H1 (cell line): ENCODE data around the gene FHIT. TPM values are rescaled to one million over a fixed set of nuclear protein-coding genes. Genes with fewer than 3 reads are reported as not detected.
A peak's percentile ranks its signal among the peaks of the same experiment; 100 is the strongest.

ENCODE experiments used
- CTCF ChIA-PET: fragments of 300-600 bp; sonication (Branson Sonifier 250); formaldehyde crosslinking; loops from one replicate; lab custom pipeline; 2021; ENCODE audit not compliant: partially characterized antibody; lab: Charles Lee
- POLR2A ChIA-PET: fragments of 300-600 bp; sonication (Branson Sonifier 250); formaldehyde crosslinking; loops from one replicate; lab custom pipeline; 2021; ENCODE audit warnings: inconsistent platforms; ENCODE audit not compliant: partially characterized antibody; lab: Charles Lee
- DNase-seq, 2 experiments: peaks; one replicate each; pipeline versions ENCODE4 v3.0.0 to v3.0.0-alpha.2; 2010 to 2022; ENCODE audit warnings: low spot score in 2 of 2, low read depth in 1 of 2, mixed read lengths in 1 of 2
- FAIRE-seq: peaks from 2 replicates; lab custom pipeline; 2011; peaks lifted over from hg19 to GRCh38; lab: Jason Lieb, UNC
- H2AFZ ChIP-seq: 2 replicates; pipeline ENCODE4 v1.8.1; 2012; ENCODE audit warnings: low read length, inconsistent platforms
- H2AK5ac ChIP-seq: 2 replicates; pipeline ENCODE4 v1.6.1; 2013; ENCODE audit warnings: low read depth, low read length
- H2BK120ac ChIP-seq: replicated peaks from 2 replicates; pipeline ENCODE3; 2013; ENCODE audit warnings: low read depth, low read length, inconsistent platforms
- H2BK12ac ChIP-seq: 2 replicates; pipeline ENCODE4 v1.6.1; 2013; ENCODE audit warnings: low read depth, low read length
- H2BK15ac ChIP-seq: 2 replicates; pipeline ENCODE4 v1.6.1; 2013; ENCODE audit warnings: low read length
- H2BK20ac ChIP-seq: 2 replicates; pipeline ENCODE4 v1.6.1; 2013; ENCODE audit warnings: low read length
- H2BK5ac ChIP-seq: 2 replicates; pipeline ENCODE4 v1.6.1; 2013; ENCODE audit warnings: low read depth, low read length
- H3K14ac ChIP-seq: 2 replicates; pipeline ENCODE4 v1.6.1; 2013; ENCODE audit warnings: inconsistent platforms; ENCODE audit not compliant: insufficient read length
- H3K18ac ChIP-seq: 2 replicates; pipeline ENCODE4 v1.6.1; 2013; ENCODE audit warnings: low read length; ENCODE audit errors: extremely low read depth
- H3K23ac ChIP-seq: 2 replicates; pipeline ENCODE4 v1.6.1; 2013; ENCODE audit warnings: inconsistent platforms; ENCODE audit not compliant: insufficient read length
- H3K23me2 ChIP-seq: 2 replicates; pipeline ENCODE4 v1.6.1; 2013; ENCODE audit warnings: low read depth, low read length
- H3K27ac ChIP-seq: 2 replicates; pipeline ENCODE4 v1.6.1; 2011; ENCODE audit warnings: low read depth, low read length, inconsistent platforms
- H3K27me3 ChIP-seq, 4 experiments: replicated peaks in 1 of 4; 1 replicate in 1 of 4; 2 replicates in 3 of 4; pipeline versions ENCODE4 v1.6.1 to v1.8.1; 2011 to 2013; ENCODE audit warnings: low read length in 3 of 4, mild to moderate bottlenecking in 3 of 4, inconsistent platforms in 2 of 4, mixed read lengths in 2 of 4, moderate library complexity in 1 of 4; ENCODE audit not compliant: control insufficient read depth in 3 of 4, insufficient read depth in 3 of 4; ENCODE audit errors: extremely low read depth in 1 of 4
- H3K36me3 ChIP-seq, 4 experiments: 2 replicates each; pipeline versions ENCODE4 v1.6.1 to v1.8.1; 2011 to 2013; ENCODE audit warnings: mild to moderate bottlenecking in 4 of 4, low read length in 3 of 4, moderate library complexity in 2 of 4, control low read depth in 1 of 4, inconsistent platforms in 1 of 4; ENCODE audit not compliant: insufficient read depth in 4 of 4, control insufficient read depth in 2 of 4
- H3K4ac ChIP-seq: replicated peaks from 2 replicates; pipeline ENCODE3; 2013; ENCODE audit warnings: low read length, low read depth, mixed read lengths, inconsistent platforms; ENCODE audit not compliant: insufficient read length
- H3K4me1 ChIP-seq, 4 experiments: replicated peaks in 1 of 4; 1 replicate in 1 of 4; 2 replicates in 3 of 4; pipeline versions ENCODE4 v1.6.1 to v1.8.1; 2011 to 2013; ENCODE audit warnings: low read length in 3 of 4, inconsistent platforms in 2 of 4, mixed read lengths in 1 of 4; ENCODE audit not compliant: insufficient read depth in 4 of 4, control insufficient read depth in 3 of 4
- H3K4me2 ChIP-seq, 2 experiments: 2 replicates each; pipeline versions ENCODE4 v1.6.1 to v1.8.1; 2011 to 2013; ENCODE audit warnings: low read depth in 2 of 2, low read length in 2 of 2, control low read depth in 1 of 2, inconsistent platforms in 1 of 2, mild to moderate bottlenecking in 1 of 2; ENCODE audit not compliant: insufficient read depth in 1 of 2
- H3K4me3 ChIP-seq, 4 experiments: fragments of 200-600, 300-600 bp in 1 of 4; sonication (generic), shearing (Covaris generic), sonication (Bioruptor Twin) in 1 of 4; 2 replicates each; pipeline versions ENCODE4 v1.5.1 to v1.8.1; 2011 to 2016; ENCODE audit warnings: low read length in 4 of 4, low read depth in 3 of 4, control low read depth in 2 of 4, inconsistent platforms in 2 of 4, mild to moderate bottlenecking in 2 of 4, mixed read lengths in 1 of 4, moderate library complexity in 1 of 4; ENCODE audit not compliant: insufficient read depth in 2 of 4; ENCODE audit errors: extremely low read depth in 1 of 4
- H3K56ac ChIP-seq: replicated peaks from 2 replicates; pipeline ENCODE3; 2013; ENCODE audit warnings: low read depth, mild to moderate bottlenecking, mixed read lengths, low read length, inconsistent platforms; ENCODE audit not compliant: insufficient read length
- H3K79me1 ChIP-seq: 2 replicates; pipeline ENCODE4 v1.6.1; 2013; ENCODE audit warnings: low read depth, low read length, control low read depth
- H3K79me2 ChIP-seq, 2 experiments: 2 replicates each; pipeline versions ENCODE4 v1.6.1 to v1.8.1; 2012 to 2013; ENCODE audit warnings: low read length in 2 of 2, mild to moderate bottlenecking in 2 of 2, inconsistent platforms in 1 of 2; ENCODE audit not compliant: insufficient read depth in 2 of 2, control insufficient read depth in 1 of 2
- H3K9ac ChIP-seq, 4 experiments: replicated peaks in 1 of 4; 1 replicate in 1 of 4; 2 replicates in 3 of 4; pipeline versions ENCODE4 v1.6.1 to v1.8.1; 2011 to 2013; ENCODE audit warnings: low read depth in 3 of 4, low read length in 3 of 4, control low read depth in 2 of 4, mild to moderate bottlenecking in 2 of 4, moderate library complexity in 2 of 4, inconsistent platforms in 1 of 4; ENCODE audit errors: extremely low read depth in 1 of 4
- H3K9me3 ChIP-seq, 2 experiments: 2 replicates each; pipeline versions ENCODE4 v1.6.1 to v1.8.1; 2012 to 2013; ENCODE audit warnings: mild to moderate bottlenecking in 2 of 2, moderate library complexity in 2 of 2, control low read depth in 1 of 2, inconsistent platforms in 1 of 2, low read depth in 1 of 2, low read length in 1 of 2, mixed read lengths in 1 of 2; ENCODE audit not compliant: insufficient read depth in 2 of 2
- H4K20me1 ChIP-seq, 2 experiments: replicated peaks in 1 of 2; 2 replicates each; pipeline versions ENCODE3 to v1.8.1; 2011 to 2013; ENCODE audit warnings: inconsistent platforms in 2 of 2, low read length in 2 of 2, mild to moderate bottlenecking in 1 of 2; ENCODE audit not compliant: insufficient read depth in 2 of 2, control insufficient read depth in 1 of 2
- H4K5ac ChIP-seq: 2 replicates; pipeline ENCODE4 v1.6.1; 2013; ENCODE audit warnings: low read length, low read depth, mixed read lengths, inconsistent platforms; ENCODE audit not compliant: insufficient read length
- H4K8ac ChIP-seq: 2 replicates; pipeline ENCODE4 v1.8.0; 2013; ENCODE audit warnings: mild to moderate bottlenecking, moderate library complexity, low read length, inconsistent platforms; ENCODE audit not compliant: insufficient read depth; ENCODE audit errors: extremely low read depth
- H4K91ac ChIP-seq: replicated peaks from 2 replicates; pipeline ENCODE3; 2013; ENCODE audit warnings: low read length, mixed read lengths, inconsistent platforms; ENCODE audit not compliant: insufficient read length
- ASH2L ChIP-seq: fragments of 200-600, 300-600 bp; sonication (generic); IDR thresholded peaks from one replicate; pipeline ENCODE4 v1.7.1; 2017; ENCODE audit warnings: low read length
- EP300 ChIP-seq, 2 experiments: IDR thresholded peaks; 1 replicate in 1 of 2; 2 replicates in 1 of 2; pipeline ENCODE4 v1.6.1; 2011 to 2012; ENCODE audit warnings: low read depth in 2 of 2, low read length in 2 of 2, mild to moderate bottlenecking in 2 of 2, borderline replicate concordance in 1 of 2, inconsistent platforms in 1 of 2, moderate library complexity in 1 of 2
- JUND ChIP-seq: IDR thresholded peaks from 2 replicates; pipeline ENCODE4 v1.6.1; 2011; ENCODE audit warnings: mild to moderate bottlenecking, improper control_type of control experiment, low read length
- PHF8 ChIP-seq: fragments of 200-600 bp; sonication (generic); conservative IDR thresholded peaks from 2 replicates; pipeline ENCODE4 v1.7.1; 2012; ENCODE audit warnings: low read depth, mild to moderate bottlenecking, inconsistent platforms, low read length, moderate library complexity
- WGBS, 2 experiments: shearing (Covaris generic) in 1 of 2; methylation state at CpG; one replicate each; pipeline versions ENCODE4 v1.1.6 to v1.1.7; 2013 to 2015; ENCODE audit warnings: low lambda C conversion rate in 2 of 2, mixed read lengths in 2 of 2, inconsistent platforms in 1 of 2, low coverage in 1 of 2, missing lambda C conversion rate in 1 of 2; ENCODE audit not compliant: insufficient replicate concordance in 2 of 2, insufficient coverage in 1 of 2, insufficient read length in 1 of 2; ENCODE audit errors: extremely low coverage in 1 of 2, missing lambda C conversion rate in 1 of 2; 5-methylcytosine and 5-hydroxymethylcytosine counted together
- polyA plus RNA-seq, 7 experiments: library from polyadenylated mRNA; depleted of rRNA in 3 of 7; stranded (reverse) in 5 of 7; unstranded in 2 of 7; fragments of >200 nt in 5 of 7; fragments of 200-250 nt in 2 of 7; gene quantifications; 1 replicate in 5 of 7; 2 replicates in 1 of 7; 4 replicates in 1 of 7; pipeline versions ENCODE4 v1.2.1 to v1.2.3, GENCODE V29; 2011 to 2013; ENCODE audit warnings: missing spikeins in 2 of 7, mixed read lengths in 2 of 7
- total RNA-seq: library from RNA; stranded (reverse); fragmentation: NEBNext Ultra II Directional; extraction: Animal tissue kit (Norgen Biotek cat#: 25700); gene quantifications from 2 replicates; pipeline ENCODE4 v1.2.1, GENCODE V29; 2021

FHIT gene
- total and polyA plus RNA-seq, 2 of the 8 experiments (the other 6 are each of a cell fraction or from before 2014, with no cell fraction given): 1.2 to 3.2 TPM

- no peak for FAIRE-seq
- Histone ChIP-seq H4K20me1 (no peaks in the 10 kb centered on the region), H4K5ac (no peak overlapping the region), H2BK120ac (no peak overlapping the region), H3K4me2 (no peak overlapping the region), H3K4me1 (no peaks in the 10 kb centered on the region), H2BK15ac (no peak overlapping the region), H4K8ac (no peak overlapping the region), H3K36me3 (no peaks in the 10 kb centered on the region; a peak in 1 of 8 replicates), H2BK5ac (no peak overlapping the region), H3K4ac (no peak overlapping the region), H3K56ac (no peak overlapping the region), H3K14ac (no peak overlapping the region), H3K27ac (no peak overlapping the region), H2AFZ (no peak overlapping the region), H4K91ac (no peak overlapping the region), H3K79me2 (no peaks in the 10 kb centered on the region), H3K9me3 (peaks cover 0 to 4% of the 10 kb centered on the region in 2 experiments; a peak in 1 of 4 replicates), H3K23ac (no peak overlapping the region), H3K79me1 (no peaks in the 10 kb centered on the region), H3K4me3 (no peak overlapping the region), H3K18ac (no peak overlapping the region), H2AK5ac (no peak overlapping the region), H2BK12ac (no peak overlapping the region), H2BK20ac (no peak overlapping the region), H3K27me3 (no peaks in the 10 kb centered on the region), H3K9ac (no peak overlapping the region), H3K23me2 (no peaks in the 10 kb centered on the region)
- TF ChIP-seq EP300 (IDR thresholded peaks at IDR 0.05; ENCODE audit: borderline replicate concordance in 1 of 2, low read depth in 2 of 2, low read length in 2 of 2): peak in 1 of 2 experiments; percentile 22; a peak in 1 of 3 replicates
- no peak for TF ChIP-seq PHF8
- no peak for TF ChIP-seq ASH2L
- no peak for TF ChIP-seq JUND
- POLR2A ChIA-PET: no interaction called here
- DNase-seq: no peak
- CTCF ChIA-PET: interaction anchor here (0.7 kb wide), 1 partner anchor 424 kb away, joined by 3 read pairs; no protein-coding TSS in a partner anchor
- whole genome bisulfite sequencing, 2 experiments: 88% methylated on average over 15 of the region's 17 CpGs; no CpG with 5 or more reads in 1 of the 2 experiments
These were observed 49.2 kb downstream of the FHIT start for GRCh38 chr3:61202086-61202485.
